Measurements from ENCODE around the gene PAX5.

PAX5 gene

DNA sequence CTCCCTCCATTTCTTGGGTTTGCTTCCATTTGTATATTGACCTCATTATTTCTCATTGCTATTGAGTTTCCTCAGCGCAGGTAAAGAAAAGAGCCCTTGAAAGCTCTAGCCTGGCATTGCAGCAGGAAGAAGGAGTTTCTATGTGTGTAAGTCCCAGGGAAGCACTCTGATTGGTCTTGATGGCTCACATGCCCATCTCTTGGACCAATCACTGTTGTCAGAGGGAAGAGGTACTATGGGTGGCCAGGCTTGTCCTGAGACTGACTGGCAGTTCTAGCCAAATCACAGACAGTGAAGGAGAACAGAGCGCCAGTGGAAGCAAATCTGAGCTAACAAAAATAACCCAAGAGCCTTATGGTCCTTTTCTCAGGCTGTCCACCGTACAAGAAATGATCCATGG, 219.0 kb downstream of the PAX5 start:
- no peak overlapping the region for H3K9ac ChIP-seq (ENCODE audit: low read length)
- no peak overlapping the region for H3K27ac ChIP-seq (ENCODE audit: low read length)
- TF ChIP-seq, protein P1, sequence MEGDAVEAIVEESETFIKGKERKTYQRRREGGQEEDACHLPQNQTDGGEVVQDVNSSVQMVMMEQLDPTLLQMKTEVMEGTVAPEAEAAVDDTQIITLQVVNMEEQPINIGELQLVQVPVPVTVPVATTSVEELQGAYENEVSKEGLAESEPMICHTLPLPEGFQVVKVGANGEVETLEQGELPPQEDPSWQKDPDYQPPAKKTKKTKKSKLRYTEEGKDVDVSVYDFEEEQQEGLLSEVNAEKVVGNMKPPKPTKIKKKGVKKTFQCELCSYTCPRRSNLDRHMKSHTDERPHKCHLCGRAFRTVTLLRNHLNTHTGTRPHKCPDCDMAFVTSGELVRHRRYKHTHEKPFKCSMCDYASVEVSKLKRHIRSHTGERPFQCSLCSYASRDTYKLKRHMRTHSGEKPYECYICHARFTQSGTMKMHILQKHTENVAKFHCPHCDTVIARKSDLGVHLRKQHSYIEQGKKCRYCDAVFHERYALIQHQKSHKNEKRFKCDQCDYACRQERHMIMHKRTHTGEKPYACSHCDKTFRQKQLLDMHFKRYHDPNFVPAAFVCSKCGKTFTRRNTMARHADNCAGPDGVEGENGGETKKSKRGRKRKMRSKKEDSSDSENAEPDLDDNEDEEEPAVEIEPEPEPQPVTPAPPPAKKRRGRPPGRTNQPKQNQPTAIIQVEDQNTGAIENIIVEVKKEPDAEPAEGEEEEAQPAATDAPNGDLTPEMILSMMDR (IDR thresholded peaks at IDR 0.05; ENCODE audit: low read length): no peak
- no peak for TF ChIP-seq EZH2 (optimal IDR thresholded peaks at IDR 0.05; ENCODE audit: low read depth, low read length)
- no peak for TF ChIP-seq EZH2phosphoT487 (IDR thresholded peaks at IDR 0.05; ENCODE audit: low read length)
- peaks cover 18% of the 10 kb centered on the region for H3K27me3 ChIP-seq (replicated peaks; ENCODE audit: insufficient read depth, low read length)
- H3K36me3 ChIP-seq (replicated peaks; ENCODE audit: insufficient read depth, low read length): no peaks in the 10 kb centered on the region
- H3K4me1 ChIP-seq (ENCODE audit: low read length): no peaks in the 10 kb centered on the region
- H3K79me2 ChIP-seq (ENCODE audit: low read length): no peaks in the 10 kb centered on the region
- H4K20me1 ChIP-seq (ENCODE audit: insufficient read depth, low read length): no peaks in the 10 kb centered on the region
- H3K4me2 ChIP-seq (ENCODE audit: low read depth, low read length): no peak overlapping the region
- no peak overlapping the region for H2AFZ ChIP-seq (ENCODE audit: low read length)
- H3F3A ChIP-seq (ENCODE audit: insufficient read depth, low read length): no peaks in the 10 kb centered on the region
- no peak for DNase-seq
- H3K9me2 ChIP-seq (replicated peaks; ENCODE audit: insufficient read depth, low read length): no peaks in the 10 kb centered on the region
- H3K4me3 ChIP-seq (ENCODE audit: low read length): no peak overlapping the region
- H3K9me3 ChIP-seq (replicated peaks; ENCODE audit: insufficient read depth, low read length): no peaks in the 10 kb centered on the region

GRCh38 chr9:36813154-36813553, 220.9 kb downstream of the PAX5 start:
- no peaks in the 10 kb centered on the region for H3K9me2 ChIP-seq (replicated peaks; ENCODE audit: insufficient read depth, low read length)
- peaks cover 6% of the 10 kb centered on the region; the same call in 1 of the 2 replicates for H3K27me3 ChIP-seq (replicated peaks; ENCODE audit: insufficient read depth, low read length)
- H3K36me3 ChIP-seq (replicated peaks; ENCODE audit: insufficient read depth, low read length): no peaks in the 10 kb centered on the region
- H3K4me3 ChIP-seq (ENCODE audit: low read length): no peak overlapping the region
- no peak for TF ChIP-seq EZH2 (optimal IDR thresholded peaks at IDR 0.05; ENCODE audit: low read depth, low read length)
- TF ChIP-seq, protein P1 (IDR thresholded peaks at IDR 0.05; ENCODE audit: low read length): no peak
- TF ChIP-seq EZH2phosphoT487 (IDR thresholded peaks at IDR 0.05; ENCODE audit: low read length): no peak
- no peak overlapping the region for H3K27ac ChIP-seq (ENCODE audit: low read length)
- no peaks in the 10 kb centered on the region for H4K20me1 ChIP-seq (ENCODE audit: insufficient read depth, low read length)
- no peaks in the 10 kb centered on the region for H3F3A ChIP-seq (ENCODE audit: insufficient read depth, low read length)
- no peaks in the 10 kb centered on the region for H3K4me1 ChIP-seq (ENCODE audit: low read length)
- DNase-seq: no peak
- H3K4me2 ChIP-seq (ENCODE audit: low read depth, low read length): no peak overlapping the region
- H3K9me3 ChIP-seq (replicated peaks; ENCODE audit: insufficient read depth, low read length): no peaks in the 10 kb centered on the region
- no peak overlapping the region for H3K9ac ChIP-seq (ENCODE audit: low read length)
- no peak overlapping the region for H2AFZ ChIP-seq (ENCODE audit: low read length)
- no peaks in the 10 kb centered on the region for H3K79me2 ChIP-seq (ENCODE audit: low read length)

- H3K36me3 ChIP-seq (replicated peaks; ENCODE audit: insufficient read depth, low read length): no peaks in the 10 kb centered on the region
- TF ChIP-seq EZH2phosphoT487 (IDR thresholded peaks at IDR 0.05; ENCODE audit: low read length) (no peak), EZH2 (optimal IDR thresholded peaks at IDR 0.05; ENCODE audit: low read depth, low read length) (no peak)
- TF ChIP-seq, protein P1 (IDR thresholded peaks at IDR 0.05; ENCODE audit: low read length): no peak
- H3K27ac ChIP-seq (ENCODE audit: low read length): no peak overlapping the region
- no peak overlapping the region for H3K9ac ChIP-seq (ENCODE audit: low read length)
- H3K4me1 ChIP-seq (ENCODE audit: low read length): no peaks in the 10 kb centered on the region
- no peaks in the 10 kb centered on the region for H4K20me1 ChIP-seq (ENCODE audit: insufficient read depth, low read length)
- no peaks in the 10 kb centered on the region for H3K9me2 ChIP-seq (replicated peaks; ENCODE audit: insufficient read depth, low read length)
- H3K9me3 ChIP-seq (replicated peaks; ENCODE audit: insufficient read depth, low read length): no peaks in the 10 kb centered on the region
- DNase-seq: no peak
- 0 out of 2 replicates have a peak, but pooled peaks cover 5% of the 10 kb centered on the region for H3K27me3 ChIP-seq (replicated peaks; ENCODE audit: insufficient read depth, low read length)
- H3K79me2 ChIP-seq (ENCODE audit: low read length): no peaks in the 10 kb centered on the region
- H3K4me2 ChIP-seq (ENCODE audit: low read depth, low read length): no peak overlapping the region
- no peak overlapping the region for H2AFZ ChIP-seq (ENCODE audit: low read length)
- no peak overlapping the region for H3K4me3 ChIP-seq (ENCODE audit: low read length)
- H3F3A ChIP-seq (ENCODE audit: insufficient read depth, low read length): no peaks in the 10 kb centered on the region
Observed at GRCh38 chr9:36812556-36812955, 221.5 kb downstream of the PAX5 start.
